HG03066 (cell line): ENCODE measurements around the gene TNFAIP1.
A peak's percentile ranks its signal among the peaks of the same experiment; 100 is the strongest.
"Not testable (repeated sequence)": the region's sequence is repeated elsewhere in the genome, so short reads cannot be mapped to it uniquely, and the experiment has no call there.

Source experiments
- ATAC-seq: cut with Tn5 transposase; IDR thresholded peaks from one replicate; pipeline ENCODE4 v1.9.1; 2021; ENCODE audit warnings: low read depth; ENCODE audit not compliant: unreplicated experiment

The TNFAIP1 gene, protein sequence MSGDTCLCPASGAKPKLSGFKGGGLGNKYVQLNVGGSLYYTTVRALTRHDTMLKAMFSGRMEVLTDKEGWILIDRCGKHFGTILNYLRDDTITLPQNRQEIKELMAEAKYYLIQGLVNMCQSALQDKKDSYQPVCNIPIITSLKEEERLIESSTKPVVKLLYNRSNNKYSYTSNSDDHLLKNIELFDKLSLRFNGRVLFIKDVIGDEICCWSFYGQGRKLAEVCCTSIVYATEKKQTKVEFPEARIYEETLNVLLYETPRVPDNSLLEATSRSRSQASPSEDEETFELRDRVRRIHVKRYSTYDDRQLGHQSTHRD

DNA sequence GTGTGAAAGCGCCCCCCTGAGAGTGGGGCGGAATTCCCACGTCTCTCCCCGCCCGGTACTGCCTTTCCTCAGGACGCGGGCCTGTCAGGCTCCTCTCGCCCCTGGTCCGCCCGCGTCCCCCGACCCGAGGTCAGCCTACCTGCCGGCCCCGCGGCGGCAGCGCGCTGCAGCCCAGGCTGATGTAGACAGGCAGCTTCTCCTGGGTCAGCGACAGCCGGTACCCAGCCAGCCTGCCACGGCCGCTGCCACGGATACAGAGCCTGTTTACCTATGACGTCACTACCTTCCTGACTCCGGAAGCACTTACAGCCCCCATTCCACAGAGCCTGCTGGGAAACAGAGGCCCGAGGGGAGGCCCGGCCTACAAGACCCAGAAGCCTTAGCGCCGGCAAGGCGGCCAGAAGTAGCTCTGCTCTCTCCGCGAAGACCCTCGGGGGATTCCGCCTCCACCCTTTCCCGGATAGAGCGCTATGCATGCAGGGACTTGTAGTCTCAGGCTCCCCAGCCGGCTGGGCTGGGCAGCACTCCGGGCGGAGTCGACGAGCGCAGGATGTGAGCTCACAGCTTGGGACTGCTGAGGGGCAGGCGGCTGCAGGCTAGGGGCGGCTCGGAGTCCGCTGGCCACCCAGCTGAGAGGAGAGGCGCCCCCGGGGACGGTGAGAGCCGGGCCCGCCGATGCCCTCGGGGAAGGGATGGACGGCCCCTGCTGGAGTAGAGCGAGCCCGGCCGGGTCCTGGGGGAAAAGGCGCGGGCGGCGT lies at the start of gene TNFAIP1, which contains the start of gene IFT20:
TSS of gene TNFAIP1 (plus strand) at position 561 of the 758 bp plus-strand sequence. CDS start 3,761 bp downstream, outside the sequence.
TSS of gene IFT20 (minus strand) at position 272 of the 758 bp plus-strand sequence. CDS start 3,487 bp downstream, outside the sequence.
- ATAC-seq = peak; percentile 97

DNA sequence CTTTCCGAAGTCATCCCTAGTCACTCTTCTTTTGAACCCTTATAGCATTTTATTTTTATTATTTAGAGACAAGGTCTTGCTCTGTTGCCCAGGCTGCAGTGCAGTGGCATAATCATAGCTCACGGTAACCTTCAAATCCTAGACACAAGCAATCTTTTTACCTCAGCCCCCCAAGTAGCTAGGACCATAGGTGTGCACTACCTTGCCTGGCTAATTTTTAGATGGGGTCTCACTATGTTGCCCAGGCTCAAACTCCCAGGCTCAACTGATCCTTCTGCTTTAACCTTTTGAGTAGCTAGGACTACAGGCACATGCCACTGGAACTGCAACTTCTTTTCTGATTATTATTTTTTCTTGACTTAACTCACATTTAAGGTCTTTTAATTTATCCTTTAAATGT lies 49.6 kb upstream of the TNFAIP1 start:
- no peak for ATAC-seq

DNA sequence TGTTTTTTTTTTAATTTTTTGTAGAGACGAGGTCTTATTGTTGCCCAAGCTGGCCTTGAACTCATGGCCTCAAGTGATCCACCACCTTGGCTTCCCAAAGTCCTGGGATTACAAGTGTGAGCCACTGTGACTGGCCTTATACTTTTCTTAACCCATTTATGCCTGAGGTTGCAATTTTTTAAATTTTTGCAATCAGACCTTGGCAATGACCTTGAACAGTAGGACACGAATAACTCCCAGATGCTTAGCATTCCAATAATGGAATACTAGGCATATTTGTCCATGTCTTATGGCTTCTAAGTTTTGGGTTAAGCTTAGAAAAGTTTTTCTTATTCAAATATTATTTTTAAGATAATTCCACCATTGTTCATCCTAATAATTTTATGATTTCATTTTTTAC lies 44.9 kb upstream of the TNFAIP1 start:
- no peak for ATAC-seq

DNA sequence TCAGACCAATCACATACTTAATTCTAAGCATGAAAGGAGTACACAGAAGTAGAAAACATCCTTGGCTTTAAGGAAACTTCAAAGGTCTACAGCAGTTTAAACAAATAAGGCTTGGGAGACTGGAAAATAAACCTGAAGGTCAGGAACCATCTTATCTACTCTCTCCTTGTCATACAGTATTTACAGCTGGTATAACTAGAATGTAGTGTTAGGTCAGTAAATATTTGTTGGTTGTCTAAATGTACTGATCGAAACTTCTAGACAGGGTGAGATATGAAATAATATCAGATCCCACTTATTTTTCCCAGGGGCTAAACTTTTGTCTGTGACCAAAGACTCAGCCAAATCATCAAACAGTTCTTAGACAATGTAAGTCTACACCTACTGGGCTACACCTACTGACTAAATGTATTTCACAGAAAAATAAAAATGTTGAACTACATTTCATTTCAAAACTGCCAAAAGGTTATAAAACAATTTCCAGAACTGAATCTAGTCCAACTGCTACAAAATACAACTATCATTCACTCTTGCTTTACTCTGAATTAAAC lies 43.7 kb upstream of the TNFAIP1 start:
- no peak for ATAC-seq

DNA sequence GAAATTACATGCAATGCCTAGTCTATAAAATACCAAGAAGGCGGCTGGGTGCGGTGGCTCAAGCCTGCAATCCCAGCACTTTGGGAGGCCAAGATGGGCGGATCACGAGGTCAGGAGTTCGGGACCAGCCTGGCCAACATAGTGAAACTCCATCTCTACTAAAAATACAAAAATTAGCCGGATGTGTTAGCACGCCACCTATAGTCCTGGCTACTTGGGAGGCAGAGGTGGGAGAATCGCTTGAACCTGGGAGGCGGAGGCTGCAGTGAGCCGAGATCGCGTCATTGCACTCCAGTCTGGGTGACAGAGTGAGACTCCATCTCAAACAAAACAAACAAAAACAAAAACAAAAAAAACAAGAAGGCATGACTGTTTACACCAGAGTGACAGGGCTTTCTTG lies 42.7 kb upstream of the TNFAIP1 start:
- ATAC-seq = not testable (repeated sequence)

DNA sequence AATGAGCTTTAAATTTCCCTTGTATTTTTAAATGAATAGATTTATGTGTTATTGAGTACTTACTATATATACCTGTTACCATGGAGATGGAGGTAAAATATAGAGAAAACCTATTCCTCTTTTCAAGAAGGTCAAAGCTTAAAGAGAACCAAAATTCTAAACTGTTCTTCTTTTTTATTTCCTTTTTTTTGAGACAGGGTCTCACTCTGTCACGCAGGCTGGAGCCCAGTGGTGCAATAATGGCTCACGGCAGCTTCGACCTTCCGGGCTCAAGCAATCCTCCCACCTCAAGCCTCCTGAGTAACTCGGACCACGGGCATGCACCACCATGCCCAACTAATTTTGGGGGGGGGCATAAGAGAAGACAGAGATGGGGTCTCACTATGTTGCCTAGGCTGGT lies 41.6 kb upstream of the TNFAIP1 start:
- ATAC-seq = no peak

DNA sequence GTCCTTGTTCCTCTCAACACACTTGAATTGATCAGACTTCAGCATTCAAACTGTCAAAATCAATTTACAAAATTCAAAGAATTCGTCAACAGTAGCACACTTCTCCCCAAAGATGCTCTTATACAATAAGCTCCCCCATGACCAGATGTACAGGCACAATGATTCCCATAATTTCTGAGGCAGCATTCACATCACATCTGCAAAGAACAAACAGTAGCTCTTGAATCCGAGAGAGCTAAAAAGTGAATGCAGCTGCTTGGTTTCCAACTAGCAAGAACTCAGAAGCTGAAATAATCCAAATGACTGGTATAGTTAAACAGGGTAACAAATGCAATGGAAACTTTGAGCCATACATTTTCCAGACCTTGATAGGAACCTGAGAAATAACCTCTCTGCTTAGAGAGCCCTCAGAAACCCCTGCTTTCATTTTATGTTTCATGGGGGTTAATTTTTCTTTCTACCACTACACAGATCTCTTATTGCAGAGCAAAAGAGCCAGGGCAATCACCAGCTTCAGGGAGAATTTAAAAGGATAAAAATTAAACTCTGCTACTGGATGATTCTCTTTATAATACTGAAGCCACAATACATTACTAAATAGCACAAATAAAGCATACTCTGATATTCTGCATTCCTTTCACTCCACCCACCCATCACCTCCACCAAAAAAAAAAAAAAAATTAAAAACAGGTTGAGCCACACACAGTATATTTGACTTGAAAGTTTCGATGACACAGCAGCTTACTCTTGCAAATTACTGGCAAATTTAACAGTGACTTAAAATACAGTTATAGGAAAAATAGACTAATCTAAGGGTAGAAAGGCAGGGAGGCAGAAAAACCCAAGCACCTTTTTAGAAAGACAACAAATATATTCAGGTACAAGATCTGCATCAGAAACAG lies 39.6 kb upstream of the TNFAIP1 start:
- ATAC-seq = no peak

DNA sequence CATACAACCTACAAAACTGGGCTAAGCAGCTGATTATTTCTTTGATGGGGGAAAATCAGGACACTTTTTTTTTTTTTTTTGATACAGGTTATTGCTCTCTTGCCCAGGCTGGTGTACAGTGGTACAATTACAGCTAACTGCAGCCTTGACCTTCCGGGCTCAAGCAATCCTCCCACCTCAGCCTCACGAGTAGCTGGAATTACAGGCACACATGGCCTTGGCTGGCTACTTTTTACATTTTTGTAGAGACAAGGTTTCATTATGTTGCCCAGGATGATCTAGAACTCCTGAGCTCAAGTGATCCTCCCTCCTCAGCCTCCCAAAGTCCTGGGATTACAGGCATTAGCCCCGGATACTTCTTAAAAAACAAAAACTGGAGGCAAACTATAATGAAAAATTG lies 37.1 kb upstream of the TNFAIP1 start:
- ATAC-seq = no peak

DNA sequence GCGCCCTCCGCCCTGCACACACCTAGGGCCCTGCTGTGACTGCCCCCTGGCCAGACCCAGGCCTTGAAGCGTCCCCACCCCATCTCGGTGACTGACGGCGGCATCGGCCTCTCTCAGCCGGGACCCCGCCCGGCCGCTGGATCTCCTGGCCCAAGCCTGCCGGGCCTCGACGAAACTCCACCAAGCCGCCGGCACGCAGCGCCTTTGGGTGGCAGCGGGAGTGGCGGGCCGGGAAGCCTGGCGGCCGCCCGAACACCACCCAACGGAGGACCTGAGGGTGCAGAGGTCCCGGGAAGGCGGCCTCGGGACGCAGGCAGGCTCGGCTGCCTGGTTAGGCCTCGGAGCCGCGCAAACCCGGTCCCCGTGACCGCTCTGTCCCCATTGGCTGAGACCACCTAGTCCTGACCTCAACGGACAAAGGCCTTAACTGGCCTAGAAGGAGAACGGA lies 28.6 kb upstream of the TNFAIP1 start:
- ATAC-seq = no peak

DNA sequence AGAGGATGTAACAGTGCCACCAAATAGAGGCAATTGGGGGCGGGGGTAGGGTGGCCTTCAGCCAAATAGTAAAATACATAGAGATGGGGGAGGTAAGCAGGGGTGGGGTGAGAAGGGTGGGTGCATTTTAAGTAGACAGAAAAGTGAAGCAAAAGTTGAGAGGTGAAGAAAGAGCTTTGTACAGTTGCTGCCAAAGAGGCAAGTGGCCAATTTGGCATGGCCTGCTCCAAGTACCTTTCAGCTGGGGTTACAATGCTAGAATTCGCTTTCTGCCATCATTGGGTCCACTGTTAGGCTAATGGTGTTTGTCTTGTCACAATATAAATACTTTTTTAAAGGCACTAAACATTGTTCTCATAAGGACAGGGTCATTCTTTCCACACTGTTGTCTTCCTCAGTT lies 21.7 kb upstream of the TNFAIP1 start:
- ATAC-seq = no peak

DNA sequence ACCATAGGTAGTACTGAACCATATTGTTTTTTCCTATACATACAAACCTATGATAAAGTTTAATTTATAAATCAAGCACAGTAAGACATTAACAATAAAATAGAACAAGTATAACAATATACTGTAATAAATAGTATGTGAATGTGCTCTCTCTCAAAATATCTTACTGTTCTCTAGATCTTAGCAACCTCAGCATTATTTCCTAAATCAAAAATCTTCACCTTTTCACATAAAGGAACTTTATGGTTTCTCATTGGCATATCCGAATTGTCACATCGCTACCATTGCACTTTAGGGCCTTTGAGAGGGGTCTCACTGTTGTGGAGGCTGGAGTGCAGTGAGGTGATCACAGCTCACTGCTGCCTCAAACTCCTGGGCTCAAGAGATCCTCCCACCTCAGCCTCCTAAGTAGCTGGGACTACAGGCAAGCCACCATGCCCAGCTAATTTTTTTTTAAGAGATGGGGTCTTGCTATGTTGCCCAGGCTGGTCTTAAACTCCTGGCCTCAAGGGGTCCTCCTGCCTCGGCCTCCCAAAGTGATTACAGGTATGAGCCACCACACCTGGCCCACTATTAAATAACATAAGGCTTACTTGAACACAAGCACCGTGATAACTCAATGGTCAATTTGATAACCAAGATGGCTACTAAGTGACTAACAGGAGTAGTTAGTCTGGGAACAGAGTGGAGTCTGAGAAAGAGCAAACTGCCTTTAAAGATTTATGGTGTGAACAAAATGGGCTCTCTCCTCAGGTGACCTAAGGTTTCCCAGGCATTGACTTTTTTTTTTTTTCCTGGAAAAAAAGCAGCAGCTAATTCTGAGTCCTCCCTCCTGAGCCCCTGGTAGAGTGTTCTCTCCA lies 19.5 kb upstream of the TNFAIP1 start:
- ATAC-seq = no peak

DNA sequence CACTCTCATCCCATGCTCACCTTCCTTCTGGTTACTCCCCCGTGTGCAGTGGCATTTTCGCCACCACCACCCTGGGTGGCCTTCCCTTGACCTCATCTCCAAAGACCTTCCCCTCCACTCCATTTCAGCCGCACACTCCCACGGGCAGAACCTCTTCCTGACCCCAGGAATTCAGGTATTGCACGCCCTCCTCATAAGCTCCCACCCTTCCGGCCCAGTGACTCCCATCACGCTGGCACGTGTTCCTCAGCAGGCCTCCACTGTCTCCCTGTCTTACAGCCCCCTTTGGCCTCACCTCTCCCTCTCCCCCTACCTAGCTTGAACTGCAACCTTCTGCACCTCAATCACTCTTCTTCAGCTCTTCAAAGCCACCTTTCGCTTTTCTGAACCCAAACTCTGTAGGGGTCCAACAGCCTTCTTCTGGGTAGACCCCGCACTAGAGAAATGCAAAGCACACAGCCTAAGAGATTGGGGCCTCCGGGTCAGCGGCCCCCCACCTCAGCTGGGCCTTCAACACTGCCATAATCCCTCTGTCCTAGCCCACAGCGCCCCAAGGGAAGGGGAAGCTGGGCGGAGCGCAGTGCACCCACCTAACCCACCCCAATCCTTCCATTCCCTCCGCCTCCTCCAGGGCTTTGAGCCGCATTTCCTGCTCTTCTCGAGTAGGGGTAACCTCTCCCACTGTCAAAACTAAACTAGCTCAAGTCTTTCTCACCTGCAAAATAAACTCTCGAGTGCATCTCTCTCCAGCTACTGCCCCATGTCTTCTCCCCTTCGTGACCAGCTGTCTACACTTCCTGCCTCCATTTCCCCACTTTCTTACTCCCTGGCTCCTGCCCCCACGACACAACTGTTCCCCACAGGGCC lies 18.2 kb upstream of the TNFAIP1 start:
- ATAC-seq = no peak

DNA sequence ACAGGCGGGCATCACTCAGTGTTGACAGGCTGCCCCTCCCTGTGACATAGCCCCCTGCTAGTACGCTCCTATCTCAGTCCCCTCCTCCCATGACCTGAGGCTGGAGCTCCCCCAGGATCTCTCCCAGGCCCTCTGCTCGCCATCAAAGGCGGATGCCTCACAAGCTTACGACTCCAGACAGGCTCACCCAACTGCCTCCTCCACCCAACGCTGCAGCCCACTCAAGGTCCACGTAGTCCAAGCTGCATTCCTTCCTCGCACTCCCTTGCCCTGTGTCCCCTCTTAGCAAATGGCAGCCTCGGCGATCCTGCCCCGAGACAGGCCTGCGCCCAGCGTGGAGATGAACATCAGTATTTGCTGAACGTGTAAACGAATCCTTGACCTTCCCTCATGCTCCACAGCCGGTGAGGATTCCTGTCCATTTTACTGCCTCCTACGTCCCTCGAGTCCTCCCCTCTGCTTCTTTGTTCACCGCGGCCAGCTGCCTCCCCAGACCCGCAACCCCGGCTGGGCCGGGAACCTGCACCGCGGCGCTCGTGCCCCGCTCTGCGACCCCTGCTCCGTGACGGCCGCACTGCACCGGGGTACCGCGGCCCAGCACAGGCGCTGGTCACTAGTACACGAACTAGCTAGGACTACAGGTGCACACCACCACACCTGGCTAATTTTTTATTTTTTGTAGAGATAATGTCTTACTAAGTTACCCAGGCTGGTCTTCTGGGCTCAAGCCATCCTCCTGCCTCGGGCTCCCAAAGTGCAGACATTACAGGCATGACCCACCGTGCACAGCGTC lies 17.4 kb upstream of the TNFAIP1 start:
- peak; percentile 17 for ATAC-seq

DNA sequence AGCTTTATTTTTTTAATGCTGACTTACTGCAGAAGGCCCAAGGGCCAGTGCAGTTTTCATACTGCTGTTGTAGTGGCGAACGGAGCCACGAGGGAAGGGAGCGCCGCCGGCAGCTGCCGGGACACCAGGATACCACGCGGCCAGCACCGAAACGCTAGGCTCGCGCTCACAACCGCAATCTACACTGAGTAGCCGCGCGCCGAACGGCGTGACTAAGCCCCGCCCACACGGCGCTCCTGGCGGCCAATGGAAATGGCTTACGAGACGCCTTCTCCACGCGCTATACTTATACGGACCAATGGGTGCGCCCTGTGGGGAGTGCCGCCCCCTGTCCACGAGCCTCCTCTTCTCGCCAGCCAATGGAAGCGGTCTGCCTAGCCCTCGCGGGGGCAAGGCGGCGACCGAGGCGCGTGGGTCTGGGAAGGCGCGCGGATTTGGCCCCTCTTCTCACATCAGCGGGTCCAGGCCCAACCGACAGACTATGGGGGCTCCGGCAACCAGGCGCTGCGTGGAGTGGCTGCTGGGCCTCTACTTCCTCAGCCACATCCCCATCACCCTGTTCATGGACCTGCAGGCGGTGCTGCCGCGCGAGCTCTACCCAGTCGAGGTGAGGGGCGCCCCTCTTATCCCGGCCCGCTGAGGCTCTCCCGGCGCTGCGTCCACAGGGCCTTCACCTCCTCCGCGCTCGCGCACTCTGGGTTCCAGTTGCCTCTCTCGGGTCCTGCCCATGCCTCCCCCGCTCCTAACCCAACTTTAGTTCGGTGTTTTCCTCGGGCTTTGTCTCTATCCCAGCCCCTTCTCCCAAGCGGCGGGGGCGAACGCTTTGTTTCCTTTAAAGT lies 16.6 kb upstream of the TNFAIP1 start, which contains the start of gene TMEM97:
TSS of gene TMEM97 (plus strand) at position 442 of the 839 bp plus-strand sequence. CDS start at position 482, 40 bp downstream.
- ATAC-seq = peak; percentile 96

DNA sequence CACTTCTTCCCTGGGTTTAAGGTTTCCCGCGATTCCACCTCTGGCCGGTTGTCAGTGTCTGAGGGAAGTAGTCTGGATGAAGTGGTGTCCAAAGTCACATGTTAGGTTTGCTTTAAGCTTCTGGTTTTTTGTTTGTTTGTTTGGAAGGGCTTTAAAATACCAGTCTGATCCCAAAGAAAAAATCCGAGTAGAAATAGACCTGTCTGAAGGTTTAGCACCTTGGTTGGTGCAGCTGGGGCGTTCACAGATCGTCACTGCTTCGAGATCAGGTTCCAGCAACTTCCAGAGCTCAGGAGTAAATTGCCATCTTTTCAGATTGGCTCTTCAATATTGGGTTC lies 16.0 kb upstream of the TNFAIP1 start:
- ATAC-seq = no peak

DNA sequence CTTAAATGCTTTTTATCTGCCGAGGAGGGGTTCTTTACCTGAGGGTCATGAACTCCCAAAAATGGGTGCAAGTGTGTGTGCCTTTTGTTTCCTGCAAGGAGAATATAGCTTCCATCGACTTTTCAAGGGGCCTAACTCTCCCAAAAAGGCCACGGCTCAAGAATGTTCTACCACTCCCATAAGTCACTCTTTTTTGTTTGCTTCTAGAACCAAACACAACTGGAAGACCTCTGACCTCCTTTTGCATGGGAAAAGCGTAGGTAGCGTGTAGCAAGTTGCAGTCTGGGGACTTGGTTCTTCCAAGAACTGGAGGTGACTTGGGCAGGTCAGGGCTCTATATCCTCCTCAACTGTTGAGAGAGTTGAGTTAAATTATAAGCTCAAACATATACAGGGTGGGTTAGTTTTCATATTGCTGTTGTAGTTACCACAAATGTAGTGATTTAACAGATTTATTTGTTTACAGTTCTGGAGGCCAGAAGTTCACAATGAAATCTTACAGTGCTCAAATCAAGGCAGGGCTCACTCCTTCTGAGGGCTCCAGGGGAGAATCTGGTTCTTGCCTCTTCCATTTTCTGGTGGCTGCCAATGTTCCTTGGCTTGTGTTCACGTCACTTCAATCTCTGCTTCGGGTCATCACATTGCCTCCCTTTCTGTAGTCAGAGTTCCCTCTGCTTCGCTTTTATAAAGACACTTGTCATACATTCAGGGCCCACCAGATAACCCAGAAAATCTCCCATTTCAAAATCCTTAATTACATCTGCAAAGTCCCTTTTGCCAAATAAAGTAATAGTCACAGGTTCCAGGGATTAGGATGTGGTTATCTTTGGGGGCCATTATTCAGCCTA lies 15.1 kb upstream of the TNFAIP1 start:
- no peak for ATAC-seq
